ENCODE data around the gene SUGCT.

Gene SUGCT

GRCh38 chr7:40845943-40846342 lies 711.1 kb downstream of the SUGCT start:
- FAIRE-seq = no peak

GRCh38 chr7:40847921-40848320 lies 713.1 kb downstream of the SUGCT start:
- no peak for FAIRE-seq

- no peak for FAIRE-seq
These were observed 713.9 kb downstream of the SUGCT start for GRCh38 chr7:40848541-40849221.

DNA sequence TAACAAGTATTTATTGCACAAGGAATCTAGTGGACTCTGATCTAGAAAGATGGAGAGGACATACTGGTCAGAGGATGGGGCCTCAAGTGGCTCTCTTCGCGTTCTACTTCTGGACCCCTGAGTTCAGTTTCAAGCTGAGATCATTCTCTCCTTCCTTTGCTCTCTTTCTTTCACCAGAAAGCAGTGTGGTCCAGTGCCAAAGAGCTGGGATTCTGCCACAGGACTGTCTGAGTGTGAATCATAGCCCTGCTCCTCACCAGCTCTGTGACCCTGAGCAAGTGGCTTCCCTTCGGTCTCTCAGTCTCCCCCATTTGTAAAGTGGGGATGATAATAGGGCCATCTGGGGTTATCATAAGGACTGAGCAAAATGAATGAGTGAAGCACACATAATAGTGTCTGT lies 715.2 kb downstream of the SUGCT start:
- FAIRE-seq = no peak

GRCh38 chr7:40851001-40851400 lies 716.2 kb downstream of the SUGCT start:
- no peak for FAIRE-seq

- no peak for FAIRE-seq
These were observed 724.3 kb downstream of the SUGCT start for GRCh38 chr7:40859076-40859475.

- FAIRE-seq = no peak
These were observed 725.2 kb downstream of the SUGCT start for GRCh38 chr7:40859965-40860543.

- no peak for FAIRE-seq
These were observed 730.8 kb downstream of the SUGCT start for GRCh38 chr7:40865441-40866233.

DNA sequence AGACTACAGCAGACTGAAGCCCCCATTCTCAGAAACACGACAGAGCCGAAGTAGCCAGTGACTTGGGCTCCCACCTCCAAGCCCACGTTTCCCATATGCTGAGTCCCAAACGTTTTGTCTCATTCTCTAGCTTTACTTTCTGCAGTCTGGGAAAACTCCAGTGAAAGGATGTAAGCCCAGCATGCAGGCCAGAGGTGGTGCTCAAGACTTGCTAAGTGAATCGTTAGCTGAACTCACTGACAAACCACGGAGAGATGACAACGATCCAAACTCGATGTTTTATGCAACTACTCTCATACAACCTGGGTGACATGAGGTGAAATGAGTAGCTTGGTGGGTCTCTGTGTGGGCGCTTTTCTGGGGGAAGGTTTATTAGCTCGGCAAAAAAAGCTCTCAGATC lies 731.8 kb downstream of the SUGCT start:
- no peak for FAIRE-seq

DNA sequence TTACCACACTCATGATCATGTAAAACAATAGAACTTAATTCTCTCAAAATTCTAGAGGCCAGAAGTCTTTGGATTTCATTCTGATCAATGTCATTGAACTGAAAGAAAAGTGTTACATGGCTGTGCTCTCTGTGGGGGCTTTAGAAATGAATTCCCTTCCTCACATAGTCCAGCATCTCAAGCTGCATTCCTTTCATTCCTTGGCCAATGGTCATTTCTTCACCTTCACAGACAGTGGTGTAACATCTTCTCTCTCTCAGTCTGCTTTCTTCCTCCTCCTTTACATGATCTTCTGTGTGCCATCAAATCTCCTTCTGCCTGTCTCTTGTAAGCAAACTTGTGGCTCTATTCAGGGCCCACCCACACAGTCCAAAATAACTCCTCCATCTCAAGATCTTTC lies 735.3 kb downstream of the SUGCT start:
- no peak for FAIRE-seq

GRCh38 chr7:40873248-40873647 lies 738.4 kb downstream of the SUGCT start:
- no peak for FAIRE-seq

DNA sequence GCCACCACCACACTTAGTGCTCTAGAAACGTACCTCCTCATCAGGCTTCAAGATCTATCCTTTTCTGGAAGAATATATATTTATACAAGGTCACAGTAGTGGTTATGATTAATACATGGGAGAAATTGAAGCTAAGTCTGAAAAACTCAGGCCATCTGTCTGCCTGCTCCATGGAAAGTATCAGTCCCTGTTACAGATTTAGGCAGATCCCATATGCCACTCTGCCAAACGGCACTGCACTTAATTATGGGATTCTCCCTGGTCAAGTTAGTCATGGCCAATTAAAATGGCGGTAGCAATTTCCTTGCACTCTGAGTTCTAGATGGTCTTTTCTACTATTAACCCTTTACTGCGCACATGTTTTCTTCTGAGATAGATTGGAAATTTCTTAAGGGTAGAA lies 740.0 kb downstream of the SUGCT start:
- no peak for FAIRE-seq

DNA sequence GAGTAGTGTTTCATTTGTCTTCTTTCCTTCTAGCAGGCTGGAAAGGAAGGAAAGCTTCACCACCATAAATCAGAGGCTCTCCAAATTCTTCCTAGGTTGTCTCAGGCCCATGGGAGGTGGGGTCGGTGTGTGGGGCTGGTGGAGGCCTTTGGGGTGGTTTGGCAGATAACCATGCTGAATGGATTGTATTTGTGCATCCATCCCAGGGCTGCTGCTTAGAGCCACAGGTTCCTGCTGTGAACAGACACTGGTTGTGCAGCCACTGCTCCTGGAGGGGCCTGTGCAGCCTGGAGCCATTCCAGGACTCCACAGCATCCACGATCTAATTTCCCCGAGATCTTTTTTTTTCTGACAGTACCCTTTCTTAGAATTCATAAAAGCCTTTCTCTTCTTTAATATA lies 741.8 kb downstream of the SUGCT start:
- FAIRE-seq = no peak

DNA sequence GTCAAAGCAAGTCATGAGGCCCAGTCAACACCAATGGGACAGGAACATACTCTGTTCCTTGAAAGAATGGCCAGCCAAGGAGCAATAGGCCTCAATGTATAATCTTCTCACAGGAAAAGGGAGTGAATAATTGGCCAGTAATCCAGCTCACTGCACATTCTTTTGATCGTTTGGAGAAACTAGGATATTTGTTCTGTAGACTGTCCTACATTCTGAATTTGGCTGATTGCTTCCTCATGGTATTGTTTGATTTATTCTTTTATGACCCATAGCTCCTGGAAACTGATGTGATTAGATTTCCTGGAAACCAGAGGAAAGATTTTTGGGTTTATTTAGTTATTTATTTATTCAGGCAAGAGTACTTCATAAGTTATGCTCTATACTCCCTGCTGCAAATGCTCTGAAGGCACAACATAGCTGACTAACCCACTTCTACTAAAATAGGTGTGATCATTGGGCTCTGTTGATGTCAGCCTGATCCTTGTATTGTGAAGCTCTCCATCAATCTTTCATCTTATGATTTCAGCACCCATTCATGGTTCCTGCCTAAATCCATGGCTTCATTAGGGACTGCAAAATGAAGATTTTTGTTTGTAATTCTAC lies 745.2 kb downstream of the SUGCT start:
- FAIRE-seq = no peak

DNA sequence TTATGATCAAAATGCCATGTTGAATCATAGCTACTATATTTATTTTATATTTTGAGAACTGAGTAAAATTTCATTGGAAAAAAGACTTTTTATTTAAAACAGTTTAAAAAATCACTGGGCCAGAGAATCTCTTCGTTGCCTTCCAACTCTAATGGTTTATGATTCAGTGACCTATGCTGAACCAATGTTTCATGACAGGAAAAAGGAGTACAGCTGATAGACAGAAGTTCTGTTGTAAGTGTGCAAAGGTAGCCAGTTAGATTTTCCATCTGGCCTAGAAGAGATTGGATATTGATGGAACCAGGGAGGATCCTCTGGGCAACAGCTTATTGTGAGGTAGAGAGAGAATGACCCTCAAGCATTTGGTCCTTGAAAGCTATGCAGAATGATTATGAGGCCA lies 745.8 kb downstream of the SUGCT start:
- FAIRE-seq = no peak

DNA sequence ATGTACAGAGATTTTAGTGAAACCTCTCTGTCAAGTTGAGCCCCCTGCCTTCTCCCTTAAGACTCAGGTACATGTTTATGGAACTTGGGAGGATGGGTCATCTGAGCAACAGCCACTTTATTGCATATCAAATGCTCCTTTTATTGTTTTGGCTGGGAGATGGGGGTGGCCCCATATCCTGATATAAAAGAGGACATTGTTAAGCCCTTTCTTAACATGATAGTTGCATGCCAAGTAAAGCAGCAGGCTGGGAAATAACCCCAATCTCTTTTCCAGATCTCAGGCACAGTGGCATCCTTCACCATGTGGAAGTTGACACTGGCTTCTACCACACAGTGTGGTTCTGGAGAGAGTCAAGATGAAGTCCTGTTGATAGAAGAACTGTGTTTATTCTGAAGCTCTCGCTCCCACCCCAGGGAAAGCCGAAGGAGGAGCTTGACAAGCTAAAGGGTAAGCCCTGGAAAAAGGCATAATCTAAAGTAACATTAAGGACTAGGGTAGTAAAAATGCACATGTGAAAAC lies 746.7 kb downstream of the SUGCT start:
- FAIRE-seq = no peak

DNA sequence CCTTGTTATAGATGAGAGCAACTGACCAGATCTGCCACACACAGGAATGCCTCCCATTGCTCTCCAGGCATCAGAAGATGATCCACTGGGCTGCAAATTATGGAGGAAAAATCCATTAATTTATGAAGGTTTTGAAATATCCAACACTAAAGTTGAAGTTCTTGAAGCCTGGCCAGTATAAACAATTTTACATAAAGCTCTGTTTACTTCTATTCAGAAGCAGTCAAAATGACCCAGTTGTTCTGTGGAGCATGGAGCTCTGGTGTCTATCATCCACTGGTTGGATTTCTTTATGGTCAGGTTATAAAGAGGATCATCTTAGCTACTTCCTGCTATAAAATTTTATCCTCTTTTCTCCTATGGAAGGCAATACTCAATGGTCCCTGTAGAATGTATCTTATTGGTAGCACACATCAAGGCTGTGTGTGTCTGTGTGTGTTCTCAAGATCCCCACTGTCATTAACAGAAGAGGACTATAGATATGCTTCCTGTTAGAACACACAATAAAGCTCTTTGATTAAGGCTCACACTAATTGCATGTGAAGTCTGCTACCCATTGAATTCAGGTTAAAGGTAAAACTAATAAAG lies 747.4 kb downstream of the SUGCT start:
- no peak for FAIRE-seq

DNA sequence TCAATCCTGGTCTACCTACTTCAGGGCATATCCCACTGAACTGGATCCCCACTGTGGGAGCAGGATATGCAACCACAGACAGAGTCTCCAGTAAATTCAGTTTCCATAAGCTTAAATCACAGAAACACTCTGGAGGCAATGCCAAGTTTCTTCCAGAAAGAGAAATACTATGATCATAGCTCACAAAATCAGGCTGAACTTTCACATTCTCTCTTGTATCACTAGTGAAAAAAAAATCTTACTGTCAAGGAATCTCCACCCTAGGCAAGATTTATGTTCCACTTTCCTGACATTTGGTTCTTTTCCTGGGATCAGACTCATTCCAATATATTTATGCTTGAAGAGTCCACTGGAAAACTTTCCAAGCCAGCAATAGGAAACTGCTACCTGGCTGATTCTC lies 749.0 kb downstream of the SUGCT start:
- no peak for FAIRE-seq

DNA sequence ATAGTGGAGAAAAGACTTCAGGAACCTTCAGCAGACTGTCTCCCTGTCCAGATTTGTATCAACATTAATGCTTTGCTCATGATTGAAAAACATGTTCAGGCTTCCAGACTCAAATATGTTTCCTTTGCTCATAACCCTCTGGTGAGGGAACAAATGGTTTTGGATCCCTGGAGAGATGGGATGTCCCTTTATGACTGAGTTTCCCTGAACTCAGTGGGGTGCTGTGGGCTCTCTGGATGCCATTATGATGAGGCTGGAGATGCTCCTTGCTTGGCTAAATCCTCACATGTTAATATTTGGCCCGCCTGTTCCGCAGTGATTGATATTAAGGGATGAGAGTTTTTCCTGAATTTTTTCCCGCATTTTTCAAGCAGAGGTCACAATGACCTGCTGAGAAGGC lies 749.4 kb downstream of the SUGCT start:
- FAIRE-seq = no peak

DNA sequence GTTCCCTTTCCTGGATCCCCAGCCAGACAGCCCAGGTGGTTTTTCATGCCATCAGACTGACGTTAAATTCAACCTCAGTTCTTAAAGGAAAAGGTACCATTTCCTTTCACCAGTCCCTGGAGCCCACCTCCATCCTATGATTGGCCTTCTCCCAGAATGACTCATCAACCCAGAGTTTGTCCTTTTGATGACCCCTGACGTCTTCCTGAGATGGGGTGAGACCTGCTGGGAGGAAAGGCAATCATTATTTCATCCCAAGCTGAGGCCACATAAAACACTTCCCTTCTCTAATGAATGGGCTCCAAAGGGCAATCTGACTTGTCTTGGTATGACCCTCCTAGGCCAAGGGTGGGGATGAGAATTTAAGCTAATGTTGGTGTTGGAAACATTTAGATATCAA lies 750.7 kb downstream of the SUGCT start:
- no peak for FAIRE-seq

- FAIRE-seq = no peak
These were observed 752.3 kb downstream of the SUGCT start for GRCh38 chr7:40887099-40887498.

DNA sequence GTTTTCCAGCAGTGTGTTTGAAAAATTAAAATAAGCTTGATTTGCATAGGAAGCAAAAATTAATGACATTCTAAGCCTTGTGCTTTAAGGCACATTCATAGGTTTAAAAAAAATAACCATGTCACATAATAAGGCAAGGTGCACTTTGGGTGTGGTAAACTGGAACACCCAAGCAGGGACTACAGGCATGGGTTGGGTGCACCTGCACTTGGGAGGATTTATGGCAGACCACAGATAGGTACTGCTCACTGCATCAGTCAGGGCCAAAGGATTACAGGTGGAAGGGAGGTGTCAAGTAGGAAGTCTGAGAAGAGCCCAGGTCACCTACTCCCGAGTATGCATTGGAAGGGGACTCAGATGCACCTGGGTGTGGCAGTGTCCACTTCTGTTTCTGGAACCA lies 753.7 kb downstream of the SUGCT start:
- FAIRE-seq = no peak

DNA sequence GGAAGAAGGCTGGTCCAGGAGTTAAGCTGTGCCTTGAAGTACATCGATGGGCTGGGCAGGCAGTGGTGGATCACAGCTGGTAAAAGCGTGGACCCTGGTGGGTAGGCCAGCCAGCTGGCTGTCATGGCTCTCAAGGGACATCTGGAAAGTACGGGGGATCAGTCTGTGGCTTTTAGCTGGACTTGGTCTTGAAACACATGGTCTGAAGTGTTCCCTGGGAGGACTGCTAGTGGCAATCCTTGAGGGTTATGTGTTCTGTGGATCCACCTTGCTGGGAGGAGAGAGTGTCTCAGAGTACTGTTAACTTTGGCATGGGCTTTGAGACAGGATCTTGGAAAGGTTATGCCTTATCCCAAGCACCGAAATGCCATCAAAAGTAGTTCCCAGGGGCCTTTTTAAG lies 754.3 kb downstream of the SUGCT start:
- FAIRE-seq = no peak
